RPMI7951 (cell line): Measurements from ENCODE around the gene ABLIM1. TPM values are rescaled to one million over a fixed set of nuclear protein-coding genes. Genes with fewer than 3 reads are reported as not detected.

Source experiments
- DNase-seq: peaks from one replicate; pipeline ENCODE4 v3.0.0-alpha.2; 2012; ENCODE audit warnings: low read depth
- total RNA-seq: library from RNA; depleted of rRNA; stranded (reverse); fragments of >200 nt; shearing (Covaris generic); gene quantifications from 2 replicates; pipeline ENCODE4 v1.2.3, GENCODE V29; 2014

ABLIM1 gene
- total RNA-seq, 1 experiment from 2014 or later = 0.24 TPM

- no peak for DNase-seq
These were observed 73.7 kb downstream of the ABLIM1 start for GRCh38 chr10:114584419-114584818.

- no peak for DNase-seq
These were observed 77.0 kb downstream of the ABLIM1 start for GRCh38 chr10:114581071-114581470.

- peak; percentile 1 for DNase-seq
These were observed 80.9 kb downstream of the ABLIM1 start for GRCh38 chr10:114577133-114577532.

GRCh38 chr10:114576716-114577115 is 81.4 kb downstream of the ABLIM1 start:
- no peak for DNase-seq

GRCh38 chr10:114576132-114576487 is 82.0 kb downstream of the ABLIM1 start:
- no peak for DNase-seq

GRCh38 chr10:114575417-114576131 is 82.5 kb downstream of the ABLIM1 start:
- DNase-seq = no peak

- DNase-seq = no peak
These were observed 84.6 kb downstream of the ABLIM1 start for GRCh38 chr10:114573330-114574045.

- no peak for DNase-seq
These were observed 86.6 kb downstream of the ABLIM1 start for GRCh38 chr10:114571316-114571999.

GRCh38 chr10:114566064-114566463 is 92.0 kb downstream of the ABLIM1 start:
- no peak for DNase-seq

- peak; percentile 13 for DNase-seq
These were observed 93.0 kb downstream of the ABLIM1 start for GRCh38 chr10:114565066-114565465.

- no peak for DNase-seq
These were observed 97.0 kb downstream of the ABLIM1 start for GRCh38 chr10:114561008-114561523.

GRCh38 chr10:114560144-114560543 is 97.9 kb downstream of the ABLIM1 start:
- no peak for DNase-seq

GRCh38 chr10:114559636-114560035 is 98.4 kb downstream of the ABLIM1 start:
- no peak for DNase-seq

GRCh38 chr10:114557854-114558253 is 100.2 kb downstream of the ABLIM1 start:
- DNase-seq = no peak

- no peak for DNase-seq
These were observed 101.6 kb downstream of the ABLIM1 start for GRCh38 chr10:114556236-114557122.

- no peak for DNase-seq
These were observed 104.6 kb downstream of the ABLIM1 start for GRCh38 chr10:114553436-114553835.

GRCh38 chr10:114552050-114552449 is 106.0 kb downstream of the ABLIM1 start:
- DNase-seq = no peak

GRCh38 chr10:114551636-114551972 is 106.5 kb downstream of the ABLIM1 start:
- no peak for DNase-seq

GRCh38 chr10:114550756-114551635 is 107.1 kb downstream of the ABLIM1 start:
- peak; percentile 21 for DNase-seq

GRCh38 chr10:114548662-114549061 is 109.4 kb downstream of the ABLIM1 start:
- no peak for DNase-seq

- DNase-seq = no peak
These were observed 110.6 kb downstream of the ABLIM1 start for GRCh38 chr10:114547514-114547913.
